GM23248 (cell line): Measurements from ENCODE around the gene TMEM202.

Experiments
- EZH2 ChIP-seq: fragments of 200-600 bp; sonication (generic); IDR thresholded peaks from 2 replicates; pipeline ENCODE4 v1.6.1; 2018; ENCODE audit warnings: antibody characterized with exemption, mild to moderate bottlenecking; ENCODE audit not compliant: insufficient read depth, poor library complexity, severe bottlenecking
- EZH2phosphoT487 ChIP-seq: fragments of 200-600 bp; sonication (generic); IDR thresholded peaks from 2 replicates; pipeline ENCODE4 v1.6.1; 2018; ENCODE audit warnings: antibody characterized with exemption, moderate library complexity, mild to moderate bottlenecking, low read depth; ENCODE audit not compliant: insufficient read depth

GRCh38 chr15:72411111-72411510 lies 13.0 kb downstream of the TMEM202 start:
- no peak for TF ChIP-seq EZH2
- no peak for TF ChIP-seq EZH2phosphoT487
